Central memory CD8-positive, alpha-beta T cell (primary cell): ENCODE measurements around the gene GJC2.

Experiments
- ATAC-seq: fragments of 150-1000 bp; cut with Tn5 transposase; replicated peaks from 2 replicates; pipeline ENCODE4 v1.10.0; 2022; ENCODE audit warnings: mild to moderate bottlenecking, moderate FRiP score, moderate number of reproducible peaks; ENCODE audit not compliant: poor library complexity, severe bottlenecking; ENCODE audit errors: extremely low read depth
- DNase-seq, 2 donors: peaks; one replicate each; pipeline ENCODE4 v3.0.0; 2021; ENCODE audit warnings: low spot score in 2 of 2
- H3K27ac Mint-ChIP-seq: one replicate; pipeline ENCODE4 v1.8.0; 2022; ENCODE audit warnings: low read depth, mild to moderate bottlenecking, moderate library complexity, mixed read lengths
- H3K27me3 Mint-ChIP-seq: one replicate; pipeline ENCODE4 v1.8.0; 2022; ENCODE audit warnings: mixed read lengths
- H3K36me3 Mint-ChIP-seq: one replicate; pipeline ENCODE4 v1.8.0; 2022; ENCODE audit warnings: mild to moderate bottlenecking, moderate library complexity, mixed read lengths; ENCODE audit not compliant: insufficient read depth
- H3K4me1 Mint-ChIP-seq: one replicate; pipeline ENCODE4 v1.8.0; 2022; ENCODE audit warnings: mixed read lengths
- H3K4me3 Mint-ChIP-seq: one replicate; pipeline ENCODE4 v1.8.0; 2022; ENCODE audit warnings: mild to moderate bottlenecking, moderate library complexity, mixed read lengths
- H3K9me3 Mint-ChIP-seq: one replicate; pipeline ENCODE4 v1.8.0; 2022; ENCODE audit warnings: mixed read lengths

The GJC2 gene

GRCh38 chr1:228120857-228121489 lies 28.8 kb upstream of the GJC2 start:
- no peaks in the 10 kb centered on the region for H3K27me3 Mint-ChIP-seq
- H3K4me3 Mint-ChIP-seq = no peak overlapping the region
- ATAC-seq (no peak), DNase-seq (no peak)
- H3K9me3 Mint-ChIP-seq = no peaks in the 10 kb centered on the region
- H3K4me1 Mint-ChIP-seq = no peaks in the 10 kb centered on the region
- peaks cover 2% of the 10 kb centered on the region for H3K36me3 Mint-ChIP-seq
- H3K27ac Mint-ChIP-seq = no peak overlapping the region

- no peaks in the 10 kb centered on the region for H3K9me3 Mint-ChIP-seq
- DNase-seq = no peak
- no peak overlapping the region for H3K27ac Mint-ChIP-seq
- H3K4me3 Mint-ChIP-seq = no peak overlapping the region
- peaks cover 2% of the 10 kb centered on the region for H3K36me3 Mint-ChIP-seq
- H3K4me1 Mint-ChIP-seq = no peaks in the 10 kb centered on the region
- no peaks in the 10 kb centered on the region for H3K27me3 Mint-ChIP-seq
- no peak for ATAC-seq
Observed at GRCh38 chr1:228122921-228123441, 26.7 kb upstream of the GJC2 start.

- no peak overlapping the region for H3K27ac Mint-ChIP-seq
- H3K36me3 Mint-ChIP-seq = peaks cover 2% of the 10 kb centered on the region
- no peak for DNase-seq
- no peak overlapping the region for H3K4me3 Mint-ChIP-seq
- no peaks in the 10 kb centered on the region for H3K9me3 Mint-ChIP-seq
- H3K4me1 Mint-ChIP-seq = no peaks in the 10 kb centered on the region
- no peaks in the 10 kb centered on the region for H3K27me3 Mint-ChIP-seq
- ATAC-seq = no peak
Observed at GRCh38 chr1:228123505-228123904, 26.2 kb upstream of the GJC2 start.

GRCh38 chr1:228125185-228125584 lies 24.5 kb upstream of the GJC2 start:
- Mint-ChIP-seq H3K27ac (no peak overlapping the region), H3K9me3 (no peaks in the 10 kb centered on the region), H3K27me3 (no peaks in the 10 kb centered on the region), H3K4me3 (no peak overlapping the region), H3K4me1 (no peaks in the 10 kb centered on the region), H3K36me3 (peaks cover 2% of the 10 kb centered on the region)
- ATAC-seq = no peak
- DNase-seq = no peak

- H3K27ac Mint-ChIP-seq = no peak overlapping the region
- no peak for ATAC-seq
- H3K36me3 Mint-ChIP-seq = peaks cover 4% of the 10 kb centered on the region
- H3K4me3 Mint-ChIP-seq = no peak overlapping the region
- no peaks in the 10 kb centered on the region for H3K27me3 Mint-ChIP-seq
- no peaks in the 10 kb centered on the region for H3K9me3 Mint-ChIP-seq
- peaks cover 11% of the 10 kb centered on the region for H3K4me1 Mint-ChIP-seq
- no peak for DNase-seq
Observed at GRCh38 chr1:228131766-228132165, 18.0 kb upstream of the GJC2 start.

GRCh38 chr1:228134591-228134990 lies 15.1 kb upstream of the GJC2 start:
- no peak overlapping the region for H3K27ac Mint-ChIP-seq
- no peak for DNase-seq
- peaks cover 5% of the 10 kb centered on the region for H3K36me3 Mint-ChIP-seq
- no peak overlapping the region for H3K4me3 Mint-ChIP-seq
- no peaks in the 10 kb centered on the region for H3K9me3 Mint-ChIP-seq
- ATAC-seq = no peak
- H3K27me3 Mint-ChIP-seq = no peaks in the 10 kb centered on the region
- H3K4me1 Mint-ChIP-seq = peaks cover 22% of the 10 kb centered on the region

GRCh38 chr1:228136901-228137300 lies 12.8 kb upstream of the GJC2 start:
- Mint-ChIP-seq H3K36me3 (peaks cover 19% of the 10 kb centered on the region), H3K9me3 (no peaks in the 10 kb centered on the region), H3K4me1 (peaks cover 22% of the 10 kb centered on the region), H3K27me3 (no peaks in the 10 kb centered on the region), H3K27ac (peak overlapping the region; percentile 72), H3K4me3 (peak overlapping the region; percentile 21)
- ATAC-seq (peak; percentile 16), DNase-seq (peak in 1 of 2 donors; percentile 44)

GRCh38 chr1:228139406-228139930 lies 10.3 kb upstream of the GJC2 start:
- Mint-ChIP-seq H3K27ac (peak overlapping the region; percentile 93), H3K36me3 (peaks cover 31% of the 10 kb centered on the region), H3K9me3 (no peaks in the 10 kb centered on the region), H3K4me3 (peak overlapping the region; percentile 96), H3K27me3 (no peaks in the 10 kb centered on the region), H3K4me1 (peaks cover 48% of the 10 kb centered on the region)
- ATAC-seq = no peak
- no peak for DNase-seq

- Mint-ChIP-seq H3K9me3 (no peaks in the 10 kb centered on the region), H3K27ac (peak within 1 kb of the TSS; percentile 93), H3K4me1 (peaks cover 54% of the 10 kb centered on the region), H3K4me3 (peak within 1 kb of the TSS; percentile 96), H3K27me3 (no peaks in the 10 kb centered on the region), H3K36me3 (peaks cover 34% of the 10 kb centered on the region)
- DNase-seq (peak; percentile 99 to 100), ATAC-seq (peak; percentile 84)
Observed at GRCh38 chr1:228139931-228140723, 9.6 kb upstream of the GJC2 start, which contains the start of gene GUK1. Gene GUK1, plus strand, starts transcription at chr1:228140279. Its CDS starts 24 bp downstream, at chr1:228140303.

GRCh38 chr1:228140724-228141225 lies 9.0 kb upstream of the GJC2 start:
- DNase-seq (peak in 1 of 2 donors; percentile 15), ATAC-seq (no peak)
- Mint-ChIP-seq H3K4me3 (peak overlapping the region; percentile 96), H3K27ac (peak overlapping the region; percentile 93), H3K9me3 (no peaks in the 10 kb centered on the region), H3K36me3 (peaks cover 34% of the 10 kb centered on the region), H3K27me3 (no peaks in the 10 kb centered on the region), H3K4me1 (peaks cover 52% of the 10 kb centered on the region)

- Mint-ChIP-seq H3K27me3 (no peaks in the 10 kb centered on the region), H3K4me1 (peaks cover 46% of the 10 kb centered on the region), H3K4me3 (peak overlapping the region; percentile 96), H3K9me3 (no peaks in the 10 kb centered on the region), H3K27ac (peak overlapping the region; percentile 93), H3K36me3 (peaks cover 36% of the 10 kb centered on the region)
- ATAC-seq (no peak), DNase-seq (peak in 1 of 2 donors; percentile 13)
Observed at GRCh38 chr1:228141226-228142044, 8.3 kb upstream of the GJC2 start.

- ATAC-seq = no peak
- H3K27me3 Mint-ChIP-seq = no peaks in the 10 kb centered on the region
- H3K36me3 Mint-ChIP-seq = peaks cover 36% of the 10 kb centered on the region
- H3K27ac Mint-ChIP-seq = peak overlapping the region; percentile 93
- no peaks in the 10 kb centered on the region for H3K9me3 Mint-ChIP-seq
- peaks cover 38% of the 10 kb centered on the region for H3K4me1 Mint-ChIP-seq
- H3K4me3 Mint-ChIP-seq = peak overlapping the region; percentile 96
- DNase-seq = peak in 1 of 2 donors; percentile 13
Observed at GRCh38 chr1:228142155-228142691, 7.5 kb upstream of the GJC2 start.
